HepG2 (cell line): ENCODE results near the gene GMPPA. TPM values are rescaled to one million over a fixed set of nuclear protein-coding genes. Genes with fewer than 3 reads are reported as not detected.

Experiments used
- AGO2 ChIP-seq: fragments of 200-400 bp; formaldehyde crosslinking; optimal IDR thresholded peaks from 2 replicates; pipeline ENCODE3; 2017; ENCODE audit warnings: mild to moderate bottlenecking, low read depth, low read length, moderate library complexity
- CAMTA2 ChIP-seq: sonication (generic); formaldehyde crosslinking; IDR thresholded peaks from 2 replicates; pipeline ENCODE4 v1.4.0; 2020; ENCODE audit warnings: mild to moderate bottlenecking, missing genetic modification reagents, borderline replicate concordance
- IRX3 ChIP-seq: sonication (generic); formaldehyde crosslinking; IDR thresholded peaks from 2 replicates; pipeline ENCODE4 v1.8.1; 2023; ENCODE audit warnings: mild to moderate bottlenecking, low read depth, missing genetic modification reagents, borderline replicate concordance
- KAT7 ChIP-seq: IDR thresholded peaks from 2 replicates; pipeline ENCODE4 v1.6.1; 2018; ENCODE audit warnings: borderline replicate concordance, missing compliant biosample characterization
- LCORL ChIP-seq, 2 experiments: fragments of 450-650 bp in 1 of 2; sonication (generic) in 1 of 2; formaldehyde crosslinking in 1 of 2; IDR thresholded peaks; 2 replicates each; pipeline versions ENCODE4 v1.5.0 to v1.6.1; 2017 to 2020; ENCODE audit warnings: antibody characterized with exemption in 1 of 2, missing genetic modification reagents in 1 of 2
- NPAS2 ChIP-seq: sonication (generic); formaldehyde crosslinking; IDR thresholded peaks from 2 replicates; pipeline ENCODE4 v1.8.0; 2022; ENCODE audit warnings: mild to moderate bottlenecking, missing genetic modification reagents, borderline replicate concordance
- PAWR ChIP-seq: sonication (generic); formaldehyde crosslinking; IDR thresholded peaks from 2 replicates; pipeline ENCODE4 v1.4.0; 2020; ENCODE audit warnings: missing genetic modification reagents, mild to moderate bottlenecking, borderline replicate concordance
- REXO4 ChIP-seq: sonication (generic); formaldehyde crosslinking; IDR thresholded peaks from 2 replicates; pipeline ENCODE4 v1.8.0; 2022; ENCODE audit warnings: missing genetic modification reagents, mild to moderate bottlenecking, borderline replicate concordance
- RNF2 ChIP-seq: fragments of 450-650 bp; conservative IDR thresholded peaks from 2 replicates; pipeline ENCODE4 v1.6.1; 2016; ENCODE audit warnings: low read depth
- SRY ChIP-seq: sonication (generic); formaldehyde crosslinking; IDR thresholded peaks from 2 replicates; pipeline ENCODE4 v1.8.0; 2022; ENCODE audit warnings: mild to moderate bottlenecking, missing genetic modification reagents
- TBP ChIP-seq: sonication (generic); formaldehyde crosslinking; IDR thresholded peaks from 2 replicates; pipeline ENCODE4 v1.5.0; 2020; ENCODE audit warnings: missing genetic modification reagents
- TOE1 ChIP-seq: sonication (generic); formaldehyde crosslinking; IDR thresholded peaks from 2 replicates; pipeline ENCODE4 v1.4.0; 2020; ENCODE audit warnings: mild to moderate bottlenecking, missing genetic modification reagents
- WIZ ChIP-seq: sonication (generic); formaldehyde crosslinking; IDR thresholded peaks from 2 replicates; pipeline ENCODE4 v1.5.1; 2020; ENCODE audit warnings: mild to moderate bottlenecking, missing genetic modification reagents
- ZFP82 ChIP-seq: sonication (generic); formaldehyde crosslinking; IDR thresholded peaks from 2 replicates; pipeline ENCODE4 v1.5.1; 2020; ENCODE audit warnings: mild to moderate bottlenecking, missing genetic modification reagents, borderline replicate concordance
- ZNF230 ChIP-seq: sonication (generic); formaldehyde crosslinking; IDR thresholded peaks from 2 replicates; pipeline ENCODE4 v1.4.0; 2020; ENCODE audit warnings: mild to moderate bottlenecking, missing genetic modification reagents
- ZNF44 ChIP-seq: sonication (generic); formaldehyde crosslinking; IDR thresholded peaks from 2 replicates; pipeline ENCODE4 v1.5.1; 2020; ENCODE audit warnings: mild to moderate bottlenecking, missing genetic modification reagents
- polyA plus RNA-seq, 8 experiments: library from polyadenylated mRNA; depleted of rRNA in 3 of 8; stranded (reverse) in 7 of 8; unstranded in 1 of 8; fragments of >200 nt; fragmentation: Illumina TruSeq in 4 of 8; extraction: Trizol in 4 of 8; gene quantifications; 2 replicates each; pipeline versions ENCODE4 v1.2.1 to v1.2.3, GENCODE V29; 2011 to 2016; ENCODE audit warnings: low read depth in 4 of 8, missing spikeins in 1 of 8, mixed read lengths in 1 of 8; ENCODE audit not compliant: insufficient read depth in 1 of 8
- total RNA-seq, 5 experiments: library from RNA; depleted of rRNA; stranded (reverse); fragments of >200 nt; fragmentation: Illumina TruSeq; extraction: Trizol; gene quantifications; 2 replicates each; pipeline ENCODE4 v1.2.3, GENCODE V29; 2016; ENCODE audit warnings: low read depth in 1 of 5
- TF ChIP-seq, protein P1 (sequence below): sonication (generic); formaldehyde crosslinking; IDR thresholded peaks from 2 replicates; pipeline ENCODE4 v1.5.0; 2020; ENCODE audit warnings: mild to moderate bottlenecking, missing genetic modification reagents
- TF ChIP-seq, protein P2 (sequence below): fragments of 450-650 bp; IDR thresholded peaks from 2 replicates; pipeline ENCODE4 v1.6.1; 2016
- TF ChIP-seq, protein P3 (sequence below): sonication (generic); formaldehyde crosslinking; IDR thresholded peaks from 2 replicates; pipeline ENCODE4 v1.5.0; 2020; ENCODE audit warnings: missing genetic modification reagents
- TF ChIP-seq, protein P4 (sequence below): sonication (generic); formaldehyde crosslinking; conservative IDR thresholded peaks from 2 replicates; pipeline ENCODE4 v1.8.0; 2022; ENCODE audit warnings: missing genetic modification reagents

Gene GMPPA
- total and polyA plus RNA-seq, 2 of the 13 experiments (the other 11 are each of a cell fraction or from before 2014, with no cell fraction given) = 81.1 to 106 TPM

DNA sequence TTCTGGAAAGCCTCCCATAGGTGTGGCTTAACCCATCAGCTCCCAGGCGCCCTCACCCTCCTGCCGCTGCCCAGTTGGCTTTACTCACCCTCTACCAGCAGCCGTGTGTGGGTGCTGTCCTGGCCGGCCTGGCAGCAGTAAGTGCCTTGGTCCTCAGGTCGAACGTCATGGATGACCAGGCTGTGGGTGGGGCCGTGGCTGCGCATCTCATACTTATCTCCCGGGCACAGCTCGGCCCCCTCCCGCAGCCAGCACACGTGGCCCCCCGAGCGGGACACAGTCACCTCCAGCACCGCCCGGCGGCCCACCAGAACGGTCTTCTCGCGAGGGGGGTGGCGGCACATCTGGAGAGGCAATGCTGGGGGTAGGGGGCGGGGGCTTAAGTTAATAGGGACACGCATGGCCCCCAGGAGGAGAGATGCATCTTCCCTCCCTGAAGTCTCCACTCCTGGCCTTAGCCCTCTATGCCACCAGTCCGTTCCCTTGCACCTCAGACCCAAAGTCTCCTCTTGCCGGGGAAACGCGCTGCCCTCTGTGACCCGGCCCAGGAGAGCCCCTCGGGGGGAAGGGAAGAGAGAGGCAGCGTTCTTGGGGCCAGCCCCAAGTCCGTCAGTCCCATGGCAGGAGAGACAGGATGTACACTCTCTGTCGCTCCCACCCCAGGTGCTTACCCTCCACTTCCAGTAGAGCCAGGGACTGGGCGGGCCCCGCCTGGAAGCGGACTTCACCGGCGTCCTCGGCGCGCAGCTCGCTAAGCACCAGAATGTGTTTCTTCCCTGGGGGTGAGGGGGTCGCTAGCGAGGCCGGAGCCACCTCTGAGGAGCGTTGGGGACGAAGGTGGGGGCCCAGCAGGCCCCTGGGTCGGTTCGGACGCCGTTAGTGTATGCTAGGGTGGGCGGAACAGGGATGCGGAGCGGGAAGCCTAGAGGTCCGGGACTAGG is 53.0 kb downstream of the GMPPA start (continued):
- TF ChIP-seq, protein P1, sequence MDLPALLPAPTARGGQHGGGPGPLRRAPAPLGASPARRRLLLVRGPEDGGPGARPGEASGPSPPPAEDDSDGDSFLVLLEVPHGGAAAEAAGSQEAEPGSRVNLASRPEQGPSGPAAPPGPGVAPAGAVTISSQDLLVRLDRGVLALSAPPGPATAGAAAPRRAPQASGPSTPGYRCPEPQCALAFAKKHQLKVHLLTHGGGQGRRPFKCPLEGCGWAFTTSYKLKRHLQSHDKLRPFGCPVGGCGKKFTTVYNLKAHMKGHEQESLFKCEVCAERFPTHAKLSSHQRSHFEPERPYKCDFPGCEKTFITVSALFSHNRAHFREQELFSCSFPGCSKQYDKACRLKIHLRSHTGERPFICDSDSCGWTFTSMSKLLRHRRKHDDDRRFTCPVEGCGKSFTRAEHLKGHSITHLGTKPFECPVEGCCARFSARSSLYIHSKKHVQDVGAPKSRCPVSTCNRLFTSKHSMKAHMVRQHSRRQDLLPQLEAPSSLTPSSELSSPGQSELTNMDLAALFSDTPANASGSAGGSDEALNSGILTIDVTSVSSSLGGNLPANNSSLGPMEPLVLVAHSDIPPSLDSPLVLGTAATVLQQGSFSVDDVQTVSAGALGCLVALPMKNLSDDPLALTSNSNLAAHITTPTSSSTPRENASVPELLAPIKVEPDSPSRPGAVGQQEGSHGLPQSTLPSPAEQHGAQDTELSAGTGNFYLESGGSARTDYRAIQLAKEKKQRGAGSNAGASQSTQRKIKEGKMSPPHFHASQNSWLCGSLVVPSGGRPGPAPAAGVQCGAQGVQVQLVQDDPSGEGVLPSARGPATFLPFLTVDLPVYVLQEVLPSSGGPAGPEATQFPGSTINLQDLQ (CRISPR knock-in tag) = no peak; the same call in 1 of the 2 replicates
- no peak for TF ChIP-seq REXO4
- no peak; the same call in 1 of the 2 replicates for TF ChIP-seq WIZ (CRISPR knock-in tag)
- TF ChIP-seq ZNF230 = no peak
- TF ChIP-seq AGO2 = peak; percentile 26
- TF ChIP-seq, protein P2, sequence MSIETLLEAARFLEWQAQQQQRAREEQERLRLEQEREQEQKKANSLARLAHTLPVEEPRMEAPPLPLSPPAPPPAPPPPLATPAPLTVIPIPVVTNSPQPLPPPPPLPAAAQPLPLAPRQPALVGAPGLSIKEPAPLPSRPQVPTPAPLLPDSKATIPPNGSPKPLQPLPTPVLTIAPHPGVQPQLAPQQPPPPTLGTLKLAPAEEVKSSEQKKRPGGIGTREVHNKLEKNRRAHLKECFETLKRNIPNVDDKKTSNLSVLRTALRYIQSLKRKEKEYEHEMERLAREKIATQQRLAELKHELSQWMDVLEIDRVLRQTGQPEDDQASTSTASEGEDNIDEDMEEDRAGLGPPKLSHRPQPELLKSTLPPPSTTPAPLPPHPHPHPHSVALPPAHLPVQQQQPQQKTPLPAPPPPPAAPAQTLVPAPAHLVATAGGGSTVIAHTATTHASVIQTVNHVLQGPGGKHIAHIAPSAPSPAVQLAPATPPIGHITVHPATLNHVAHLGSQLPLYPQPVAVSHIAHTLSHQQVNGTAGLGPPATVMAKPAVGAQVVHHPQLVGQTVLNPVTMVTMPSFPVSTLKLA = no peak
- TF ChIP-seq, protein P3, sequence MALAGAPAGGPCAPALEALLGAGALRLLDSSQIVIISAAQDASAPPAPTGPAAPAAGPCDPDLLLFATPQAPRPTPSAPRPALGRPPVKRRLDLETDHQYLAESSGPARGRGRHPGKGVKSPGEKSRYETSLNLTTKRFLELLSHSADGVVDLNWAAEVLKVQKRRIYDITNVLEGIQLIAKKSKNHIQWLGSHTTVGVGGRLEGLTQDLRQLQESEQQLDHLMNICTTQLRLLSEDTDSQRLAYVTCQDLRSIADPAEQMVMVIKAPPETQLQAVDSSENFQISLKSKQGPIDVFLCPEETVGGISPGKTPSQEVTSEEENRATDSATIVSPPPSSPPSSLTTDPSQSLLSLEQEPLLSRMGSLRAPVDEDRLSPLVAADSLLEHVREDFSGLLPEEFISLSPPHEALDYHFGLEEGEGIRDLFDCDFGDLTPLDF = no peak
- TF ChIP-seq NPAS2 (CRISPR knock-in tag) = no peak
- TF ChIP-seq KAT7 = no peak
- TF ChIP-seq, protein P4, sequence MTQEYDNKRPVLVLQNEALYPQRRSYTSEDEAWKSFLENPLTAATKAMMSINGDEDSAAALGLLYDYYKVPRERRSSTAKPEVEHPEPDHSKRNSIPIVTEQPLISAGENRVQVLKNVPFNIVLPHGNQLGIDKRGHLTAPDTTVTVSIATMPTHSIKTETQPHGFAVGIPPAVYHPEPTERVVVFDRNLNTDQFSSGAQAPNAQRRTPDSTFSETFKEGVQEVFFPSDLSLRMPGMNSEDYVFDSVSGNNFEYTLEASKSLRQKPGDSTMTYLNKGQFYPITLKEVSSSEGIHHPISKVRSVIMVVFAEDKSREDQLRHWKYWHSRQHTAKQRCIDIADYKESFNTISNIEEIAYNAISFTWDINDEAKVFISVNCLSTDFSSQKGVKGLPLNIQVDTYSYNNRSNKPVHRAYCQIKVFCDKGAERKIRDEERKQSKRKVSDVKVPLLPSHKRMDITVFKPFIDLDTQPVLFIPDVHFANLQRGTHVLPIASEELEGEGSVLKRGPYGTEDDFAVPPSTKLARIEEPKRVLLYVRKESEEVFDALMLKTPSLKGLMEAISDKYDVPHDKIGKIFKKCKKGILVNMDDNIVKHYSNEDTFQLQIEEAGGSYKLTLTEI (CRISPR knock-in tag) = no peak
- TF ChIP-seq SRY (CRISPR knock-in tag) = peak; percentile 88
- peak; percentile 56 for TF ChIP-seq CAMTA2 (CRISPR knock-in tag)
- no peak for TF ChIP-seq PAWR (CRISPR knock-in tag)
- 0 out of 2 replicates have a peak, but pooled peaks have one; percentile 5 for TF ChIP-seq IRX3 (CRISPR knock-in tag)
- TF ChIP-seq TBP (CRISPR knock-in tag) = no peak
- TF ChIP-seq LCORL (IDR thresholded peaks at IDR 0.05) = no peak
- peak; percentile 18; the same call in 1 of the 2 replicates for TF ChIP-seq LCORL (CRISPR knock-in tag; IDR thresholded peaks at IDR 0.05)
- TF ChIP-seq ZNF44 (CRISPR knock-in tag) = no peak
- no peak; the same call in 1 of the 2 replicates for TF ChIP-seq ZFP82
- TF ChIP-seq RNF2 = no peak
- no peak for TF ChIP-seq TOE1 (CRISPR knock-in tag)
